ENCODE data around the gene PXMP2.

DNA sequence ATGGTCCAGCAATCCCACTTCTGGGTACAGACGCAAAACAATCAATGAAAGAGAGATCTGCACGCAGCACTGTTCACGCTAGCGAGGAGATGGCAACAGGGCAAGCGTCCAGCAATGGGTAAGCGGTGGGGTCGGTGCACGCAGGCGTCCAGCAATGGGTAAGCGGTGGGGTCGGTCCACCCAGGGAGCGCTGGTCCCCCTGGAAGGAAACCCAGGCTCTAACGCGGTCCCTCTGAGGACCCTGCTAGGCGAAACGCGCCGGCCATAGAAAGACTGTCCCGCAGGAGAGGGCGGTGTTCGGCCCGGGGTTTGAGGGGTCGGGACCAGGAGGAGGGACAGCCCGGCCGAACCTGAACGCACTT, 22.6 kb downstream of the PXMP2 start:
- TF ChIP-seq, protein P1, sequence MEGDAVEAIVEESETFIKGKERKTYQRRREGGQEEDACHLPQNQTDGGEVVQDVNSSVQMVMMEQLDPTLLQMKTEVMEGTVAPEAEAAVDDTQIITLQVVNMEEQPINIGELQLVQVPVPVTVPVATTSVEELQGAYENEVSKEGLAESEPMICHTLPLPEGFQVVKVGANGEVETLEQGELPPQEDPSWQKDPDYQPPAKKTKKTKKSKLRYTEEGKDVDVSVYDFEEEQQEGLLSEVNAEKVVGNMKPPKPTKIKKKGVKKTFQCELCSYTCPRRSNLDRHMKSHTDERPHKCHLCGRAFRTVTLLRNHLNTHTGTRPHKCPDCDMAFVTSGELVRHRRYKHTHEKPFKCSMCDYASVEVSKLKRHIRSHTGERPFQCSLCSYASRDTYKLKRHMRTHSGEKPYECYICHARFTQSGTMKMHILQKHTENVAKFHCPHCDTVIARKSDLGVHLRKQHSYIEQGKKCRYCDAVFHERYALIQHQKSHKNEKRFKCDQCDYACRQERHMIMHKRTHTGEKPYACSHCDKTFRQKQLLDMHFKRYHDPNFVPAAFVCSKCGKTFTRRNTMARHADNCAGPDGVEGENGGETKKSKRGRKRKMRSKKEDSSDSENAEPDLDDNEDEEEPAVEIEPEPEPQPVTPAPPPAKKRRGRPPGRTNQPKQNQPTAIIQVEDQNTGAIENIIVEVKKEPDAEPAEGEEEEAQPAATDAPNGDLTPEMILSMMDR (IDR thresholded peaks at IDR 0.05), result no peak
- no peak for TF ChIP-seq EP300 (IDR thresholded peaks at IDR 0.05)
- TF ChIP-seq POLR2A (IDR thresholded peaks at IDR 0.05; ENCODE audit: low read depth), result no peak

Data from esophagus muscularis mucosa (tissue), 4 donors.